B cell (primary cell): ENCODE data around the gene ABCA1. TPM values are rescaled to one million over a fixed set of nuclear protein-coding genes. Genes with fewer than 3 reads are reported as not detected.

Source experiments
- ATAC-seq: fragments of 200-7000 bp; cut with Tn5 transposase; one replicate; pipeline ENCODE4 v1.10.0; 2021; ENCODE audit warnings: low read depth, mild to moderate bottlenecking, moderate number of reproducible peaks, moderate library complexity
- CTCF ChIA-PET: fragments of 350-600 bp; sonication (Branson Sonifier 250); formaldehyde crosslinking; loops from one replicate; lab custom pipeline; 2021; ENCODE audit warnings: antibody characterized with exemption, inconsistent platforms; lab: Charles Lee
- POLR2A ChIA-PET: fragments of 350-600 bp; sonication (Branson Sonifier 250); formaldehyde crosslinking; loops from one replicate; lab custom pipeline; 2021; ENCODE audit warnings: antibody characterized with exemption; lab: Charles Lee
- DNase-seq: peaks from one replicate; pipeline ENCODE4 v3.0.0; 2013
- H2AFZ ChIP-seq: 2 replicates; pipeline ENCODE4 v1.6.1; 2012; ENCODE audit warnings: mild to moderate bottlenecking, low read depth, low read length; ENCODE audit not compliant: insufficient read depth, poor library complexity, severe bottlenecking
- H3K27ac ChIP-seq, 2 donors: 1 replicate in 1 of 2; 2 replicates in 1 of 2; pipeline ENCODE4 v1.5.1; 2012 to 2013; ENCODE audit warnings: low read length in 2 of 2, mild to moderate bottlenecking in 2 of 2, moderate library complexity in 1 of 2
- H3K27me3 ChIP-seq, 4 experiments: fragments of 200-600 bp in 1 of 4; sonication (generic) in 1 of 4; replicated peaks in 1 of 4; 1 replicate in 2 of 4; 2 replicates in 2 of 4; pipeline versions ENCODE4 v1.6.1 to v1.7.0; 2013 to 2016; ENCODE audit warnings: low read length in 3 of 4, mild to moderate bottlenecking in 2 of 4, mixed read lengths in 1 of 4, moderate library complexity in 1 of 4; ENCODE audit not compliant: insufficient read depth in 4 of 4, control insufficient read depth in 3 of 4; ENCODE audit errors: control extremely low read depth in 1 of 4
- H3K36me3 ChIP-seq, 2 experiments: replicated peaks in 1 of 2; 1 replicate in 1 of 2; 2 replicates in 1 of 2; pipeline versions ENCODE4 v1.6.1 to v1.7.1; 2013; ENCODE audit warnings: low read length in 1 of 2; ENCODE audit not compliant: insufficient read depth in 2 of 2, control insufficient read depth in 1 of 2; ENCODE audit errors: control extremely low read depth in 1 of 2, extremely low read depth in 1 of 2
- H3K4me1 ChIP-seq, 2 donors: fragments of 200-600 bp in 1 of 2; sonication (generic) in 1 of 2; 1 replicate in 1 of 2; 2 replicates in 1 of 2; pipeline versions ENCODE4 v1.5.1 to v1.6.1; 2013 to 2017; ENCODE audit warnings: low read length in 2 of 2; ENCODE audit not compliant: control insufficient read depth in 2 of 2, insufficient read depth in 2 of 2
- H3K4me2 ChIP-seq: replicated peaks from 2 replicates; pipeline ENCODE3; 2012; ENCODE audit warnings: mild to moderate bottlenecking, low read depth, low read length; ENCODE audit not compliant: poor library complexity, severe bottlenecking
- H3K4me3 ChIP-seq, 5 experiments: fragments of 200-600 bp in 1 of 5; sonication (generic) in 1 of 5; 1 replicate in 3 of 5; 2 replicates in 2 of 5; pipeline versions ENCODE4 v1.5.1 to v1.7.0; 2011 to 2016; ENCODE audit warnings: low read length in 4 of 5, mild to moderate bottlenecking in 4 of 5, low read depth in 2 of 5, control low read depth in 1 of 5, moderate library complexity in 1 of 5; ENCODE audit not compliant: insufficient read depth in 1 of 5; ENCODE audit errors: control extremely low read depth in 1 of 5, extremely low read depth in 1 of 5
- H3K79me2 ChIP-seq: fragments of 200-600 bp; sonication (generic); one replicate; pipeline ENCODE4 v1.6.0; 2016; ENCODE audit warnings: low read length; ENCODE audit not compliant: control insufficient read depth, insufficient read depth
- H3K9ac ChIP-seq: fragments of 200-600 bp; sonication (generic); 2 replicates; pipeline ENCODE4 v1.6.1; 2017; ENCODE audit warnings: mild to moderate bottlenecking, low read length, moderate library complexity
- H3K9me3 ChIP-seq, 3 donors: one replicate each; pipeline versions ENCODE4 v1.6.1 to v1.7.1; 2013; ENCODE audit warnings: low read length in 2 of 3; ENCODE audit not compliant: control insufficient read depth in 2 of 3, insufficient read depth in 1 of 3; ENCODE audit errors: control extremely low read depth in 1 of 3
- H4K20me1 ChIP-seq: 2 replicates; pipeline ENCODE4 v1.6.0; 2012; ENCODE audit warnings: mild to moderate bottlenecking, low read length; ENCODE audit not compliant: insufficient read depth, control insufficient read depth, poor library complexity, severe bottlenecking
- H3K27ac Mint-ChIP-seq: one replicate; pipeline ENCODE4 v1.8.0; 2021; ENCODE audit warnings: mixed read lengths
- H3K27me3 Mint-ChIP-seq: one replicate; pipeline ENCODE4 v1.8.0; 2021; ENCODE audit warnings: mixed read lengths
- H3K4me1 Mint-ChIP-seq: one replicate; pipeline ENCODE4 v1.8.0; 2021; ENCODE audit warnings: mixed read lengths
- H3K4me3 Mint-ChIP-seq: one replicate; pipeline ENCODE4 v1.8.0; 2021; ENCODE audit warnings: mixed read lengths
- H3K9me3 Mint-ChIP-seq: one replicate; pipeline ENCODE4 v1.8.0; 2022; ENCODE audit warnings: mixed read lengths; ENCODE audit not compliant: insufficient read depth
- EZH2 ChIP-seq: IDR thresholded peaks from 2 replicates; pipeline ENCODE4 v1.6.1; 2012; ENCODE audit warnings: borderline replicate concordance, low read depth, mild to moderate bottlenecking, moderate library complexity, low read length; ENCODE audit not compliant: insufficient read depth, poor library complexity, severe bottlenecking
- WGBS: methylation state at CpG from one replicate; pipeline ENCODE4 v1.1.5; 2013; ENCODE audit warnings: missing lambda C conversion rate; ENCODE audit not compliant: insufficient coverage; 5-methylcytosine and 5-hydroxymethylcytosine counted together
- intact Hi-C: fragments of 100-400 bp; cut with micrococcal nuclease; formaldehyde crosslinking; loops from one replicate; pipeline ENCODE4 v1.10.0; 2022
- polyA plus RNA-seq: library from polyadenylated mRNA; depleted of rRNA; stranded (reverse); fragments of >200 nt; gene quantifications from 2 replicates; pipeline ENCODE4 v1.2.3, GENCODE V29; 2012
- total RNA-seq, 2 donors: library from RNA; stranded (reverse); fragments of 120-200 nt in 1 of 2; gene quantifications; 1 replicate in 1 of 2; 2 replicates in 1 of 2; pipeline versions ENCODE4 v1.2.3 to v1.2.4, GENCODE V29; 2013 to 2022
- TF ChIP-seq, protein P1 (sequence below): fragments of 200-600 bp; IDR thresholded peaks from one replicate; pipeline ENCODE4 v1.8.0; 2022; ENCODE audit warnings: antibody characterized with exemption, mild to moderate bottlenecking

ABCA1 gene
- total and polyA plus RNA-seq, 2 donors (not counting 1 experiment from before 2014, with no cell fraction given): 5.2 to 24.0 TPM

DNA sequence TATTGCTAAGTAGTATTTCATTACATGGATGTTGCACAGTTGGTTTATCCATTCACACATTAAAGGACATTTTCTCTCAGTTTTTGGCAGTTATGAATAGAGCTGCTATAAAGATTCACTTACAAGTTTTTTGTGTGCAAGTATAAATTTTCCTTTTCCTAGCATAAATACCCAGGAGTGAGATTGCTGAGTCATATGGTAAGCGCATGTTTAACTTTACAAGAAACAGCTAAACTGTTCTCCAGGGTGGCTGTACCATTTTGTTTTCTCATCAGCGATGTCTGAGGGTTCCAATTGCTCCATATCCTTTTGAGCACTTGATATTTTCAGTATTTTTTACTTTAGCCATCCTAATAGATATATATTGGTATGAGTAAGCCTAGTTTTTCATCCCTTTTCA, 16.4 kb upstream of the ABCA1 start:
- Histone ChIP-seq H3K4me1 (no peaks in the 10 kb centered on the region), H3K4me3 (no peak overlapping the region), H3K36me3 (no peaks in the 10 kb centered on the region), H3K79me2 (no peaks in the 10 kb centered on the region), H4K20me1 (no peaks in the 10 kb centered on the region), H3K9me3 (no peaks in the 10 kb centered on the region), H3K9ac (no peak overlapping the region), H2AFZ (no peak overlapping the region), H3K4me2 (no peak overlapping the region), H3K27me3 (no peaks in the 10 kb centered on the region), H3K27ac (no peak overlapping the region)
- no peak for ATAC-seq
- H3K4me3 Mint-ChIP-seq: no peak overlapping the region
- ChIA-PET POLR2A (no interaction called here), CTCF (no interaction called here)
- H3K27me3 Mint-ChIP-seq: no peaks in the 10 kb centered on the region
- DNase-seq: no peak
- no peak overlapping the region for H3K27ac Mint-ChIP-seq
- WGBS: no CpG with 5 or more reads among the region's 2 CpGs
- H3K4me1 Mint-ChIP-seq: no peaks in the 10 kb centered on the region
- no peak for TF ChIP-seq EZH2
- TF ChIP-seq, protein P1, sequence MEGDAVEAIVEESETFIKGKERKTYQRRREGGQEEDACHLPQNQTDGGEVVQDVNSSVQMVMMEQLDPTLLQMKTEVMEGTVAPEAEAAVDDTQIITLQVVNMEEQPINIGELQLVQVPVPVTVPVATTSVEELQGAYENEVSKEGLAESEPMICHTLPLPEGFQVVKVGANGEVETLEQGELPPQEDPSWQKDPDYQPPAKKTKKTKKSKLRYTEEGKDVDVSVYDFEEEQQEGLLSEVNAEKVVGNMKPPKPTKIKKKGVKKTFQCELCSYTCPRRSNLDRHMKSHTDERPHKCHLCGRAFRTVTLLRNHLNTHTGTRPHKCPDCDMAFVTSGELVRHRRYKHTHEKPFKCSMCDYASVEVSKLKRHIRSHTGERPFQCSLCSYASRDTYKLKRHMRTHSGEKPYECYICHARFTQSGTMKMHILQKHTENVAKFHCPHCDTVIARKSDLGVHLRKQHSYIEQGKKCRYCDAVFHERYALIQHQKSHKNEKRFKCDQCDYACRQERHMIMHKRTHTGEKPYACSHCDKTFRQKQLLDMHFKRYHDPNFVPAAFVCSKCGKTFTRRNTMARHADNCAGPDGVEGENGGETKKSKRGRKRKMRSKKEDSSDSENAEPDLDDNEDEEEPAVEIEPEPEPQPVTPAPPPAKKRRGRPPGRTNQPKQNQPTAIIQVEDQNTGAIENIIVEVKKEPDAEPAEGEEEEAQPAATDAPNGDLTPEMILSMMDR: no peak
- intact Hi-C loops: no loop called here
- H3K9me3 Mint-ChIP-seq: no peaks in the 10 kb centered on the region

- WGBS: no CpG with 5 or more reads among the region's 1 CpG
- no peak overlapping the region for H3K27ac ChIP-seq
- no peaks in the 10 kb centered on the region for H3K27me3 Mint-ChIP-seq
- H3K4me3 ChIP-seq: no peak overlapping the region
- POLR2A ChIA-PET: no interaction called here
- H3K4me1 Mint-ChIP-seq: no peaks in the 10 kb centered on the region
- H3K4me2 ChIP-seq: no peak overlapping the region
- DNase-seq (no peak), ATAC-seq (no peak)
- H4K20me1 ChIP-seq: no peaks in the 10 kb centered on the region
- no peak overlapping the region for H3K9ac ChIP-seq
- H3K79me2 ChIP-seq: no peaks in the 10 kb centered on the region
- H3K9me3 Mint-ChIP-seq: no peaks in the 10 kb centered on the region
- intact Hi-C loops: no loop called here
- H3K4me1 ChIP-seq: no peaks in the 10 kb centered on the region
- H3K4me3 Mint-ChIP-seq: no peak overlapping the region
- no peak for TF ChIP-seq EZH2
- TF ChIP-seq, protein P1: no peak
- no peak overlapping the region for H2AFZ ChIP-seq
- H3K27me3 ChIP-seq: no peaks in the 10 kb centered on the region
- H3K36me3 ChIP-seq: no peaks in the 10 kb centered on the region
- no peaks in the 10 kb centered on the region for H3K9me3 ChIP-seq
- CTCF ChIA-PET: no interaction called here
- H3K27ac Mint-ChIP-seq: no peak overlapping the region
These were observed 13.6 kb upstream of the ABCA1 start for GRCh38 chr9:104941597-104941996.
